22Rv1 (cell line): ENCODE measurements around the gene LSAMP.

Experiments used
- ZFX ChIP-seq: fragments of 450-650 bp; IDR thresholded peaks from 2 replicates; pipeline ENCODE4 v1.6.1; 2017; ENCODE audit warnings: antibody characterized with exemption, borderline replicate concordance
- TF ChIP-seq, protein P1 (sequence below): fragments of 450-650 bp; IDR thresholded peaks from 2 replicates; pipeline ENCODE4 v1.5.1; 2017; ENCODE audit warnings: mild to moderate bottlenecking

DNA sequence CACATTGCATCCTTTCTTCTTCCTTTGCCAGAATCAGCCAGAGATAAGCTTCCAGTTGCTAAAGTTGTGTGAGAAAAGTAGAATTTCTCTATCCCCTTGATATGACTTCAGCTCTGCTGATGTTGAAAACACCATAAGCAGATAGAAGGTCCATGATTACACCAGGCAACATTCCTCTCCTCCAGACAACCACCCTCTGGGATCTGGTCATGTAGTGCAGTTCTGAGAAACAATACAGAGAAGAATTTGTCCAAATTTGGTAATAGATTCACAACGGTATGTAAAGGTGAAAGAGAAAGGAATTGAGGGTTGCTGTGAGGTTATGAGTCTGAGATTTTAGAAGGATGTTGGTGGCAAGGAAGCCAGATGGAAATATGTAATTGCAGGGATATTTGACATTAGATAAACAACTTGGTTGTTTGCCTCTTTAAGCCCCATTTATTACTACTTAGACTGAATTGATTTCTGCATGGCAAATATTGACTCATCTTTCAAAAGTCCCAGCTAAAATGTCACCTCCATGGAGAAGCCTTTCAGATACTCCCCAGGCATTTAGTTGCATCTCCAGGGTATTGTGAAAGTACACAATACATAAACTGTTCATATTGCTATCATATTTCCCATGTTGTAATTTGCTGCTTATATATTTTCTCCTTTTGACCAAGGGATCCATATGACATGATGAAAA is 687.1 kb downstream of the LSAMP start:
- TF ChIP-seq, protein P1, sequence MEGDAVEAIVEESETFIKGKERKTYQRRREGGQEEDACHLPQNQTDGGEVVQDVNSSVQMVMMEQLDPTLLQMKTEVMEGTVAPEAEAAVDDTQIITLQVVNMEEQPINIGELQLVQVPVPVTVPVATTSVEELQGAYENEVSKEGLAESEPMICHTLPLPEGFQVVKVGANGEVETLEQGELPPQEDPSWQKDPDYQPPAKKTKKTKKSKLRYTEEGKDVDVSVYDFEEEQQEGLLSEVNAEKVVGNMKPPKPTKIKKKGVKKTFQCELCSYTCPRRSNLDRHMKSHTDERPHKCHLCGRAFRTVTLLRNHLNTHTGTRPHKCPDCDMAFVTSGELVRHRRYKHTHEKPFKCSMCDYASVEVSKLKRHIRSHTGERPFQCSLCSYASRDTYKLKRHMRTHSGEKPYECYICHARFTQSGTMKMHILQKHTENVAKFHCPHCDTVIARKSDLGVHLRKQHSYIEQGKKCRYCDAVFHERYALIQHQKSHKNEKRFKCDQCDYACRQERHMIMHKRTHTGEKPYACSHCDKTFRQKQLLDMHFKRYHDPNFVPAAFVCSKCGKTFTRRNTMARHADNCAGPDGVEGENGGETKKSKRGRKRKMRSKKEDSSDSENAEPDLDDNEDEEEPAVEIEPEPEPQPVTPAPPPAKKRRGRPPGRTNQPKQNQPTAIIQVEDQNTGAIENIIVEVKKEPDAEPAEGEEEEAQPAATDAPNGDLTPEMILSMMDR = no peak
- TF ChIP-seq ZFX = no peak
